ENCODE measurements around the gene MVD. TPM values are rescaled to one million over a fixed set of nuclear protein-coding genes. Genes with fewer than 3 reads are reported as not detected.

The MVD gene
- total RNA-seq, 1 donor from 2014 or later, result 71.8 TPM

DNA sequence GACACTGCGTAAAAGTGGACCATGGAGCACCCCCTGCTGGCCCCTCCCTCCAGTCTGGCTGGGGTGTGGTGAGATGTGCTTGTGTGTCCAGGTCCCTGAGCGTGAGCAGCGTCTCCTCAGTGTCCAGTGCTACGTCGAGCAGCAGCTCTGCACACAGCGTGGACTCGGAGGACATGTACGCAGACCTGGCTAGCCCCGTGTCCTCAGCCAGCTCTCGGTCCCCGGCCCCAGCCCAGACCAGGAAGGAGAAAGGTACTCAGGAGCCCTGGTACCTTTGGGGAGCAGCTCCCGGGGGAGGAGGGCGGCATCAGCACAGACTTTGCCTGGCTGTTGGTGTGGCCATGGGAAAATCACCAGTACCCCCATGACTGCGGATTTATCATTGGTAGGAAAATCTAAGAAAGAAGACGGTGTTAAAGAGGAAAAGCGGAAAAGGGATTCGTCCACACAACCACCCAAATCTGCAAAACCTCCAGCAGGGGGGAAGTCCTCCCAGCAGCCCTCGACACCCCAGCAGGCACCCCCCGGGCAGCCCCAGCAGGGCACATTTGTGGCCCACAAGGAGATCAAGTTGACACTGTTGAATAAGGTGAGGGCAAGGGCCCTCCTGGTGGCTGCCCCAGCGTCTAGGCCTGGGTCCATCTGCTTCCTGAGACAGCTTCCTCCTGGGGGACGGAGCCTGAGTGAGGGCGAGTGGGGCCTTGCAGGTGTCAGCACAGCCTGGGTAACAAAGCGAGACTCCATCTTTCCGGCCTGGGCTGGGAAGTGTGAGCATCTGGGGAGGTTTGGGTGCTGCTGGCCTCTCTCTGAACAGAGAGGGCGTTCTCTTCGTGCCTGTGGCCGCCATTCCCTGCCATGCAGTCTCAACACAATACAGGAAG, 35.1 kb downstream of the MVD start:
- TF ChIP-seq, protein P1, sequence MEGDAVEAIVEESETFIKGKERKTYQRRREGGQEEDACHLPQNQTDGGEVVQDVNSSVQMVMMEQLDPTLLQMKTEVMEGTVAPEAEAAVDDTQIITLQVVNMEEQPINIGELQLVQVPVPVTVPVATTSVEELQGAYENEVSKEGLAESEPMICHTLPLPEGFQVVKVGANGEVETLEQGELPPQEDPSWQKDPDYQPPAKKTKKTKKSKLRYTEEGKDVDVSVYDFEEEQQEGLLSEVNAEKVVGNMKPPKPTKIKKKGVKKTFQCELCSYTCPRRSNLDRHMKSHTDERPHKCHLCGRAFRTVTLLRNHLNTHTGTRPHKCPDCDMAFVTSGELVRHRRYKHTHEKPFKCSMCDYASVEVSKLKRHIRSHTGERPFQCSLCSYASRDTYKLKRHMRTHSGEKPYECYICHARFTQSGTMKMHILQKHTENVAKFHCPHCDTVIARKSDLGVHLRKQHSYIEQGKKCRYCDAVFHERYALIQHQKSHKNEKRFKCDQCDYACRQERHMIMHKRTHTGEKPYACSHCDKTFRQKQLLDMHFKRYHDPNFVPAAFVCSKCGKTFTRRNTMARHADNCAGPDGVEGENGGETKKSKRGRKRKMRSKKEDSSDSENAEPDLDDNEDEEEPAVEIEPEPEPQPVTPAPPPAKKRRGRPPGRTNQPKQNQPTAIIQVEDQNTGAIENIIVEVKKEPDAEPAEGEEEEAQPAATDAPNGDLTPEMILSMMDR (IDR thresholded peaks at IDR 0.05), result no peak
- Histone ChIP-seq H3K9me3 (no peaks in the 10 kb centered on the region), H3K27me3 (ENCODE audit: low read depth) (no peaks in the 10 kb centered on the region), H3K4me3 (no peak overlapping the region), H3K36me3 (peaks cover 100% of the 10 kb centered on the region), H3K27ac (no peak overlapping the region), H3K4me1 (no peaks in the 10 kb centered on the region)
- intact Hi-C loops (cut with DNase I), result no loop called here
- ATAC-seq, result no peak
- DNase-seq, result no peak

DNA sequence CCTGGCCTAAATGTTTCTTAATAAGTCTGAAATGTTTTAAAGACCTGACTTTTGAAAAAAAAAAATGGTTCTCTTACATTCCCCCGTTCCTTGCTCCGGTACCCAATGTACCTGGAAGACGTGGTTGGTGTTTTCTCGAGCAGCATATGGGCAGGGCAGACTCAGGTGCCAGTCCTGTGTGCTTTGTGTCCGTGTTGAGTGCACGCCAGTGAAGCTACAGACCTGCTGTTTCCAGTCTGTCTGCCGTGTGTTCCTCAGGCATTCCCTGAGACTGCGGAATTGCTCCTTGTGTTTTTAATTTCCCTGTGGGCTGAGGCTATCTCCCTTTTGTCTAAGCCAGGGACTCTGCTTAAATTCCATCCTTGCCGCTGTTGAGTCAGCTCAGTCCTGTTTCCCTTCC, 36.2 kb downstream of the MVD start:
- DNase-seq (no peak), ATAC-seq (no peak)
- peaks cover 100% of the 10 kb centered on the region for H3K36me3 ChIP-seq
- TF ChIP-seq, protein P1 (IDR thresholded peaks at IDR 0.05), result no peak
- no peaks in the 10 kb centered on the region for H3K4me1 ChIP-seq
- H3K27me3 ChIP-seq (ENCODE audit: low read depth), result no peaks in the 10 kb centered on the region
- H3K4me3 ChIP-seq, result no peak overlapping the region
- intact Hi-C loops (cut with DNase I), result no loop called here
- no peak overlapping the region for H3K27ac ChIP-seq
- H3K9me3 ChIP-seq, result no peaks in the 10 kb centered on the region

DNA sequence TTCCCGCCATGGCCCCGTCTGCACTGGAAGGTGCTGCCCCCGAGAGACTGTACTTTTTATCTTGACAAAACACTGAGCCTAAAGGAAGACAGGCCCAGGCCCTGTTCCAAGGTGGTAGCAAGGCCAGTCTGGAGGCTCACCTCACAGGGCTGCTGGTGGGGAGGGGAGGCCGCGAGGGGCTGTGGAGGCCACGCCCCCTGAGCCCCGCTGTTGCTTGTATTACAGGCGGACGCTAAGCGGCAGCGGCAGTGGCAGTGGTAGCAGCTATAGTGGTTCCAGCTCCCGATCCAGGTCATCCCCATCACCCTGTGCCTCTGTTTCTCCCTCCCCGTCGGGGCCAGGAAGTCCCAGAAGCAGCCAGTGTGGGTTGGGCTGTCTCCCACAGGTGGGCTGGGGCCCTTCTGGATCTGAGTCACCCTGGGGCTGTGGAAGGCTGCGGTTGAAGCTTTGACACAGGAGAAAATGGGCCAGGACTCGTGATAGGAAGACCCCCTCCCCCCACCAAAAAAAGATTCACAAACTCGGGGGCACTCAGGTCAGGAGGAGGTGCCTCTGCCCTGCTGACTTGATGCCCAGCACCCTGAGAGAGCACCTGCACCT, 37.8 kb downstream of the MVD start:
- Histone ChIP-seq H3K36me3 (peaks cover 87% of the 10 kb centered on the region), H3K9me3 (no peaks in the 10 kb centered on the region), H3K4me1 (no peaks in the 10 kb centered on the region), H3K4me3 (no peak overlapping the region), H3K27me3 (ENCODE audit: low read depth) (no peaks in the 10 kb centered on the region), H3K27ac (no peak overlapping the region)
- ATAC-seq, result no peak
- DNase-seq, result no peak
- intact Hi-C loops (cut with DNase I), result no loop called here
- TF ChIP-seq, protein P1 (IDR thresholded peaks at IDR 0.05), result no peak

DNA sequence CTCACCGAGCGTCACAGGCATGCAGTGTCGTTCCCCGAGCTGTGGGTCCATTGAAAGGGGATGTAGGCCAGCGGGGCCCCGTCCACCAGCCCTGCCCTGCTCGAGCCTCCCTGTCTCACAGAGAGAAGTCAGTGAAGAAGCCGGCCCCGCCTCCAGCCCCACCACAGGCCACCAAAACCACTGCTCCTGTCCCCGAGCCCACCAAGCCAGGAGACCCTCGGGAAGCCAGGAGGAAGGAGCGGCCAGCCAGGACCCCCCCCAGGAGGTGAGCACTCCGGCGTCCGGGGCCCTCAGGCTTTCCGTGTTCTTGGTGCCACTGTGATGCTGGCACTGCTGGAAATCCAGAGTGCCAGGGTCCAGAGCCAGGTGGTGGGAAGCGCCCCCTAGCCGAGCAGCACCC, 38.4 kb downstream of the MVD start:
- H3K4me1 ChIP-seq, result no peaks in the 10 kb centered on the region
- TF ChIP-seq, protein P1 (IDR thresholded peaks at IDR 0.05), result no peak
- no peak for DNase-seq
- no peak for ATAC-seq
- intact Hi-C loops (cut with DNase I), result no loop called here
- H3K4me3 ChIP-seq, result no peak overlapping the region
- peaks cover 86% of the 10 kb centered on the region for H3K36me3 ChIP-seq
- no peaks in the 10 kb centered on the region for H3K9me3 ChIP-seq
- H3K27me3 ChIP-seq (ENCODE audit: low read depth), result no peaks in the 10 kb centered on the region
- H3K27ac ChIP-seq, result no peak overlapping the region

DNA sequence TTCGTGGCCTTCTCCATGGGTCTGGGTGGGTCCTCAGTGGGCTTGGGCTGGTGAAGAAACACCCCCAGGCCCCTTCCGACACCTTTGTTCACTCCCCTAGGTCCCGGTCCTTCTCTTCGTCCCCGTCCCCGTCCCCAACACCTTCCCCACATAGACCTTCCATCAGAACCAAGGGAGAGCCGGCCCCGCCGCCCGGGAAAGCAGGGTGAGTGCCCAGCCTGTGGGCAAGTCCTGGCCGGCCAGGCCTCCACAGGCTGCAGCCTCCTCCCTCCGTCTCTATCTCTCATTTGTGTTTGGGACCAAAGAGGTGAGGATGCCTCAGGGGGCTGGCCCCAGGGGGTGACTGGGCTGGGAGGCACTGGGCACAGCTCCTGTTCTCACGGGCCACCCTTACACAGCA, 39.0 kb downstream of the MVD start:
- no peak for DNase-seq
- no peaks in the 10 kb centered on the region for H3K4me1 ChIP-seq
- H3K27ac ChIP-seq, result no peak overlapping the region
- TF ChIP-seq, protein P1 (IDR thresholded peaks at IDR 0.05), result no peak
- intact Hi-C loops (cut with DNase I), result no loop called here
- H3K27me3 ChIP-seq (ENCODE audit: low read depth), result no peaks in the 10 kb centered on the region
- peaks cover 86% of the 10 kb centered on the region for H3K36me3 ChIP-seq
- H3K4me3 ChIP-seq, result no peak overlapping the region
- H3K9me3 ChIP-seq, result no peaks in the 10 kb centered on the region
- no peak for ATAC-seq

Data from lower lobe of right lung (tissue), 2 donors.